ENCODE data around the gene C9.

The C9 gene

DNA sequence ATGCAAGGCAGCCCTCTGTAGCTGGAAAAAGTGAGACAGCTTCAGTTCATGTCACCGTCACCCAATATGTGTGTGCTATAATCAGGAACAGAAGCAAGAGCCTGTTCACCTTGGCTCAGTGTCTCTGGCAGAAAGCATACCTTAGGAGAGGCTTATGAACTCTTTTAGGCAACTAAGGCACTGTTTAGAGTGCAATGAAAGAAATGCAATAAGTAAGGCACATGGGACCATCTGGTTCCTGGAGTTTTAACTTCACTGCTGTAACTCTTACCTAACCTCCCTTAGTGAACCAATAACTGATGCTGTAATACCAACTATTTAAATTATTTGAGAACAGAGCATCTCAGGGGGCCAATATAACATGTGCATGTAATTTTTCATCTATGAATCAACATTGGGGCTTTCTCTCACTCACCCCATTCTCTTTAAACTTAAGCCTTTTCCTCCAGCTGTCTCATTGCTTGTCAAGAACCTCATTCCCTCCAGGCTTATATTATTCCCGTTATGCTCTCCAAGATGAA is 32.4 kb downstream of the C9 start:
- Histone ChIP-seq H3K27ac (ENCODE audit: low read depth, low read length) (no peak overlapping the region), H3K9me3 (ENCODE audit: control insufficient read depth, insufficient read depth, low read length) (no peaks in the 10 kb centered on the region), H4K20me1 (ENCODE audit: control insufficient read depth, insufficient read depth, low read depth, low read length) (no peaks in the 10 kb centered on the region), H3K4me2 (ENCODE audit: low read length) (no peak overlapping the region), H3K9me2 (replicated peaks; ENCODE audit: control insufficient read depth, low read length) (no peaks in the 10 kb centered on the region), H3K4me1 (ENCODE audit: control insufficient read depth, low read length) (no peaks in the 10 kb centered on the region), H3K4me3 (ENCODE audit: low read length) (no peak overlapping the region), H3K79me2 (ENCODE audit: control insufficient read depth, low read length) (no peaks in the 10 kb centered on the region), H3K36me3 (ENCODE audit: control insufficient read depth, low read length) (no peaks in the 10 kb centered on the region), H3F3A (ENCODE audit: control insufficient read depth, insufficient read depth) (no peaks in the 10 kb centered on the region), H3K27me3 (ENCODE audit: control insufficient read depth, low read length) (no peaks in the 10 kb centered on the region)
- TF ChIP-seq EZH2phosphoT487 (IDR thresholded peaks at IDR 0.05; ENCODE audit: borderline replicate concordance, low read length) = no peak
- no peak for TF ChIP-seq CTCF (IDR thresholded peaks at IDR 0.05; ENCODE audit: low read depth, low read length, poor library complexity, severe bottlenecking)

GRCh38 chr5:39328731-39329130 is 35.6 kb downstream of the C9 start:
- H3F3A ChIP-seq (ENCODE audit: control insufficient read depth, insufficient read depth) = no peaks in the 10 kb centered on the region
- H3K4me1 ChIP-seq (ENCODE audit: control insufficient read depth, low read length) = no peaks in the 10 kb centered on the region
- H3K79me2 ChIP-seq (ENCODE audit: control insufficient read depth, low read length) = no peaks in the 10 kb centered on the region
- TF ChIP-seq EZH2phosphoT487 (IDR thresholded peaks at IDR 0.05; ENCODE audit: borderline replicate concordance, low read length) (no peak), CTCF (IDR thresholded peaks at IDR 0.05; ENCODE audit: low read depth, low read length, poor library complexity, severe bottlenecking) (no peak)
- H3K9me2 ChIP-seq (replicated peaks; ENCODE audit: control insufficient read depth, low read length) = no peaks in the 10 kb centered on the region
- no peaks in the 10 kb centered on the region for H3K9me3 ChIP-seq (ENCODE audit: control insufficient read depth, insufficient read depth, low read length)
- H3K27me3 ChIP-seq (ENCODE audit: control insufficient read depth, low read length) = no peaks in the 10 kb centered on the region
- H4K20me1 ChIP-seq (ENCODE audit: control insufficient read depth, insufficient read depth, low read depth, low read length) = no peaks in the 10 kb centered on the region
- H3K27ac ChIP-seq (ENCODE audit: low read depth, low read length) = no peak overlapping the region
- H3K4me2 ChIP-seq (ENCODE audit: low read length) = no peak overlapping the region
- H3K4me3 ChIP-seq (ENCODE audit: low read length) = no peak overlapping the region
- H3K36me3 ChIP-seq (ENCODE audit: control insufficient read depth, low read length) = no peaks in the 10 kb centered on the region

DNA sequence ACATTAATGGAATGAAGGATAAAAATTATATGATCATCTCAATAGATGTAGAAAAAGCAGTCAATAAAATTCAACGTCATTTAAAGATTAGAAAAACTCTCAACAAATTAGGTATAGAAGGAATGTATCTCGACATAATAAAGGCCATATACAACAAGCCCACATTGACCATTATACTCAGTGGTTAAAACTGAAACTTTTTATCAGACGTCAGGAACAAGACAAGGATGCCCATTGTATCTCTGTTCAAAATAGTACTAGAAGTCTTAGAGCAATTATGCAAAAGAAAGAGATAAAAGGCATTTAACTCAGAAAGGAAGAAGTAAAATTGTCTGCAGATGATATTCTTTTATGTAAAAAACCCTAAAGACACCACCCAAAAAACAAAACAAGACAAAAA is 40.8 kb downstream of the C9 start:
- TF ChIP-seq EZH2phosphoT487 (IDR thresholded peaks at IDR 0.05; ENCODE audit: borderline replicate concordance, low read length) (no peak), CTCF (IDR thresholded peaks at IDR 0.05; ENCODE audit: low read depth, low read length, poor library complexity, severe bottlenecking) (no peak)
- Histone ChIP-seq H3K79me2 (ENCODE audit: control insufficient read depth, low read length) (no peaks in the 10 kb centered on the region), H3K9me2 (replicated peaks; ENCODE audit: control insufficient read depth, low read length) (no peaks in the 10 kb centered on the region), H3K9me3 (ENCODE audit: control insufficient read depth, insufficient read depth, low read length) (no peaks in the 10 kb centered on the region), H3K4me1 (ENCODE audit: control insufficient read depth, low read length) (no peaks in the 10 kb centered on the region), H3K27me3 (ENCODE audit: control insufficient read depth, low read length) (no peaks in the 10 kb centered on the region), H3K4me3 (ENCODE audit: low read length) (no peak overlapping the region), H4K20me1 (ENCODE audit: control insufficient read depth, insufficient read depth, low read depth, low read length) (no peaks in the 10 kb centered on the region), H3K4me2 (ENCODE audit: low read length) (no peak overlapping the region), H3K27ac (ENCODE audit: low read depth, low read length) (no peak overlapping the region), H3F3A (ENCODE audit: control insufficient read depth, insufficient read depth) (no peaks in the 10 kb centered on the region), H3K36me3 (ENCODE audit: control insufficient read depth, low read length) (no peaks in the 10 kb centered on the region)

Measured in DOHH2 (cell line).